Measurements from ENCODE around the gene CLTB. TPM values are rescaled to one million over a fixed set of nuclear protein-coding genes. Genes with fewer than 3 reads are reported as not detected.

Gene CLTB
- total RNA-seq, 2 donors from 2014 or later = 39.6 to 57.3 TPM

DNA sequence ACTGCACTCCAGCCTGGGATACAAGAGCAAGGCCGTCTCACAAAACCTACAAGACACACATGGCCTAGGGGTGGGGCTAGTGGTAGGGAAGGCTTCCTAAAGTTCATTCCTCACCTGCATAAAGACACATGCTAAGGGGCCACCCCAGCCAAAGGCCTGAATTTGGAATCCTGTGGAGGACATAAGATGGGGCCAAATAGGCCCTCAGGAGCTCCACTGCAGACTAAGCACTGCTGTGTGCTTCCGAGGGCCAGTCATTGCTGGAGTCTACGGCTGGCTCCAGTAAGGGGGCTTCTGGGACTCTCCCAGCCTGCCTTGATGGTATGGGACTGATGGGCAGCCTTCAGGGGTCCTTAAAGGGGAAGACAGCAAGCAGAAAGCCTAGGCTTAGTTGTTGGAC is 33.6 kb downstream of the CLTB start:
- ATAC-seq (no peak), DNase-seq (no peak)
- WGBS, 2 donors = 80% methylated on average over 3 of the region's 3 CpGs; no CpG with 5 or more reads in 1 of the 2 donors
- H3K27ac ChIP-seq = no peak overlapping the region
- H3K9me3 ChIP-seq = no peaks in the 10 kb centered on the region
- TF ChIP-seq POLR2A (IDR thresholded peaks at IDR 0.05) (no peak), CTCF (IDR thresholded peaks at IDR 0.05) (no peak)
- intact Hi-C loops (cut with DNase I) = no loop called here
- no peak overlapping the region for H3K4me3 ChIP-seq
- H3K4me1 ChIP-seq = peaks cover 14% of the 10 kb centered on the region
- no peaks in the 10 kb centered on the region for H3K27me3 ChIP-seq
- peaks cover 0 to 15% of the 10 kb centered on the region in 2 donors for H3K36me3 ChIP-seq (replicated peaks in 1 of 2; ENCODE audit: insufficient read depth in 1 of 2, low read depth in 2 of 2)

- intact Hi-C loops (cut with DNase I) = no loop called here
- no peaks in the 10 kb centered on the region for H3K27me3 ChIP-seq
- peaks cover 0 to 15% of the 10 kb centered on the region in 2 donors for H3K36me3 ChIP-seq (replicated peaks in 1 of 2; ENCODE audit: insufficient read depth in 1 of 2, low read depth in 2 of 2)
- DNase-seq = no peak
- TF ChIP-seq POLR2A (IDR thresholded peaks at IDR 0.05) (no peak), CTCF (IDR thresholded peaks at IDR 0.05) (no peak)
- no peak for ATAC-seq
- H3K27ac ChIP-seq = no peak overlapping the region
- peaks cover 6% of the 10 kb centered on the region for H3K4me1 ChIP-seq
- 73 to 74% methylated on average over 2 to 3 of the region's 3 CpGs for WGBS, 2 donors
- H3K4me3 ChIP-seq = no peak overlapping the region
- no peaks in the 10 kb centered on the region for H3K9me3 ChIP-seq
Measured at GRCh38 chr5:176381979-176382378, 34.4 kb downstream of the CLTB start.

- peaks cover 0 to 15% of the 10 kb centered on the region in 2 donors for H3K36me3 ChIP-seq (replicated peaks in 1 of 2; ENCODE audit: insufficient read depth in 1 of 2, low read depth in 2 of 2)
- peaks cover under 1% of the 10 kb centered on the region for H3K4me1 ChIP-seq
- WGBS, 2 donors = 70 to 84% methylated on average over 3 of the region's 3 CpGs
- intact Hi-C loops (cut with DNase I) = no loop called here
- no peak overlapping the region for H3K4me3 ChIP-seq
- TF ChIP-seq POLR2A (IDR thresholded peaks at IDR 0.05) = no peak
- no peak for TF ChIP-seq CTCF (IDR thresholded peaks at IDR 0.05)
- H3K27me3 ChIP-seq = no peaks in the 10 kb centered on the region
- ATAC-seq (no peak), DNase-seq (no peak)
- no peak overlapping the region for H3K27ac ChIP-seq
- H3K9me3 ChIP-seq = no peaks in the 10 kb centered on the region
Measured at GRCh38 chr5:176381423-176381822, 34.9 kb downstream of the CLTB start.

DNA sequence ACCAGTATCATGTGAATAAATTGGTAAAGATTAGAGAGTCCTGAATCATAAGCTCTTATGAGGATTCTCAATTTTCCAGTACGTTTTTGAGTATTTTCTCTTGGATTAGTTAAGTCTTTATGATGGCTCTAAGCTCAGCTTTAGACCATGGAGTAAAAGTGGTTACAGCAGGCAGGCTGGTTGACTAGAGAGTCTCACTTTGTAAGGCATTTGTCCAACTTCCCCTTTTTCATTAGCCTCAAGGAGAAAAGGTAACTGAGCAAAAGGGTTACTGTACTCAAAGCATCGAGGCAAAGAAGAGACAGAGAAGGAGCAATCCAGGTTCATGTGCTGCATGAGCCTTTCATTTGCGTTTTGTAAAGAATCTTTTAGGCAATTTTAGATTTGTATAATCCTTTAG is 36.5 kb downstream of the CLTB start:
- Histone ChIP-seq H3K4me3 (no peak overlapping the region), H3K27me3 (no peaks in the 10 kb centered on the region), H3K9me3 (no peaks in the 10 kb centered on the region), H3K27ac (no peak overlapping the region), H3K36me3 (replicated peaks in 1 of 2; ENCODE audit: insufficient read depth in 1 of 2, low read depth in 2 of 2) (peaks cover 0 to 13% of the 10 kb centered on the region in 2 donors), H3K4me1 (no peaks in the 10 kb centered on the region)
- WGBS, 2 donors = 71 to 78% methylated on average over 3 of the region's 3 CpGs
- TF ChIP-seq POLR2A (IDR thresholded peaks at IDR 0.05) (no peak), CTCF (IDR thresholded peaks at IDR 0.05) (no peak)
- ATAC-seq (no peak), DNase-seq (no peak)
- intact Hi-C loops (cut with DNase I) = no loop called here

- TF ChIP-seq CTCF (IDR thresholded peaks at IDR 0.05) (no peak), POLR2A (IDR thresholded peaks at IDR 0.05) (no peak)
- Histone ChIP-seq H3K36me3 (replicated peaks in 1 of 2; ENCODE audit: insufficient read depth in 1 of 2, low read depth in 2 of 2) (no peaks in the 10 kb centered on the region), H3K27me3 (no peaks in the 10 kb centered on the region), H3K4me1 (no peaks in the 10 kb centered on the region), H3K27ac (no peak overlapping the region), H3K4me3 (no peak overlapping the region), H3K9me3 (no peaks in the 10 kb centered on the region)
- DNase-seq (peak in 1 of 4 donors; percentile 22), ATAC-seq (no peak)
- WGBS, 2 donors = 71 to 82% methylated on average over 7 of the region's 7 CpGs
- intact Hi-C loops (cut with DNase I) = no loop called here
Measured at GRCh38 chr5:176373100-176373818, 43.1 kb downstream of the CLTB start.

Measured in body of pancreas (tissue), 4 donors.